GM12878 (cell line): ENCODE measurements around the gene MIAT. TPM values are rescaled to one million over a fixed set of nuclear protein-coding genes. Genes with fewer than 3 reads are reported as not detected.

Source experiments
- ATAC-seq: fragments of 200-7000 bp; cut with Tn5 transposase; 3 replicates; pipeline ENCODE4 v1.9.1; 2020; ENCODE audit warnings: mild to moderate bottlenecking, moderate library complexity
- BruUV-seq: library from RNA; stranded (reverse); fragments of 400-500 nt; replicated peaks from 2 replicates; lab custom pipeline; 2021; lab: Mats Ljungman, UMichigan
- CTCF ChIA-PET: fragments of 300-600 bp; sonication (Branson Sonifier 250); formaldehyde crosslinking; extraction: SDS; loops from one replicate; lab custom pipeline; 2021; ENCODE audit warnings: inconsistent platforms; lab: Yijun Ruan, JAX
- POLR2A ChIA-PET: fragments of 350-600 bp; formaldehyde crosslinking; extraction: SDS; loops from one replicate; lab custom pipeline; 2021; ENCODE audit warnings: inconsistent platforms; lab: Charles Lee
- RAD21 ChIA-PET: fragments of 300-600 bp; sonication (Branson Sonifier 250); formaldehyde crosslinking; loops from one replicate; lab custom pipeline; 2023; ENCODE audit warnings: antibody characterized with exemption; ENCODE audit not compliant: unreplicated experiment; lab: Charles Lee
- SMC1A ChIA-PET: fragments of 300-600 bp; sonication (Branson Sonifier 250); formaldehyde crosslinking; loops from one replicate; lab custom pipeline; 2023; ENCODE audit not compliant: unreplicated experiment, uncharacterized antibody; lab: Charles Lee
- DNase-seq: peaks from one replicate; pipeline ENCODE4 v3.0.0-alpha.2; 2011; ENCODE audit warnings: low read depth, low spot score
- FAIRE-seq: peaks from 3 replicates; lab custom pipeline; 2011; peaks lifted over from hg19 to GRCh38; lab: Jason Lieb, UNC
- H2AFZ ChIP-seq: 2 replicates; pipeline ENCODE4 v1.6.0; 2011; ENCODE audit warnings: low read depth, low read length, control low read depth; ENCODE audit not compliant: control insufficient read depth
- H3K27ac ChIP-seq: 2 replicates; pipeline ENCODE4 v1.5.1; 2011; ENCODE audit warnings: control low read depth; ENCODE audit not compliant: control insufficient read depth, insufficient read depth
- H3K27me3 ChIP-seq, 2 experiments: replicated peaks in 1 of 2; 2 replicates each; pipeline versions ENCODE4 v1.6.0 to v1.6.1; 2011; ENCODE audit warnings: low read length in 1 of 2; ENCODE audit not compliant: control insufficient read depth in 2 of 2, insufficient read depth in 2 of 2
- H3K36me3 ChIP-seq, 2 experiments: 2 replicates each; pipeline ENCODE4 v1.5.1; 2011; ENCODE audit warnings: low read length in 1 of 2; ENCODE audit not compliant: control insufficient read depth in 2 of 2, insufficient read depth in 2 of 2
- H3K4me1 ChIP-seq: 2 replicates; pipeline ENCODE4 v1.6.1; 2011; ENCODE audit warnings: mild to moderate bottlenecking, low read length, moderate library complexity, mixed read lengths; ENCODE audit not compliant: control insufficient read depth, insufficient read depth
- H3K4me2 ChIP-seq: 2 replicates; pipeline ENCODE4 v1.6.0; 2011; ENCODE audit warnings: control low read depth; ENCODE audit not compliant: control insufficient read depth, insufficient read depth
- H3K4me3 ChIP-seq: fragments of 200-600 bp; sonication (generic); 2 replicates; pipeline ENCODE4 v1.5.1; 2016
- H3K79me2 ChIP-seq: 2 replicates; pipeline ENCODE4 v1.6.0; 2011; ENCODE audit warnings: low read length; ENCODE audit not compliant: control insufficient read depth, insufficient read depth
- H3K9ac ChIP-seq: 2 replicates; pipeline ENCODE4 v1.8.0; 2011; ENCODE audit warnings: low read length, control low read depth, mixed read lengths; ENCODE audit not compliant: control insufficient read depth, insufficient read depth
- H3K9me3 ChIP-seq: replicated peaks from 3 replicates; pipeline ENCODE4 v1.5.1; 2011; ENCODE audit warnings: mild to moderate bottlenecking, low read length; ENCODE audit not compliant: control insufficient read depth, insufficient read depth
- H4K20me1 ChIP-seq: 2 replicates; pipeline ENCODE4 v1.6.0; 2011; ENCODE audit not compliant: control insufficient read depth, insufficient read depth
- ATF7 ChIP-seq: fragments of 450-650 bp; IDR thresholded peaks from 2 replicates; pipeline ENCODE4 v1.6.1; 2016; ENCODE audit warnings: low read depth, mild to moderate bottlenecking
- CHD1 ChIP-seq: IDR thresholded peaks from 2 replicates; pipeline ENCODE4 v1.6.1; 2012; ENCODE audit warnings: low read depth, low read length, improper control_type of control experiment
- CHD2 ChIP-seq: IDR thresholded peaks from 2 replicates; pipeline ENCODE4 v1.6.1; 2011; ENCODE audit warnings: low read depth, low read length, improper control_type of control experiment, borderline replicate concordance
- CHD4 ChIP-seq: fragments of 200-600 bp; sonication (generic); IDR thresholded peaks from 2 replicates; pipeline ENCODE4 v1.6.1; 2016; ENCODE audit warnings: mild to moderate bottlenecking
- FOXM1 ChIP-seq: IDR thresholded peaks from 2 replicates; pipeline ENCODE4 v1.6.1; 2012; ENCODE audit warnings: low read depth, mild to moderate bottlenecking, inconsistent platforms, low read length, moderate library complexity
- HCFC1 ChIP-seq: fragments of 150-350 bp; IDR thresholded peaks from 2 replicates; pipeline ENCODE4 v1.6.1; 2014; ENCODE audit warnings: low read length
- IKZF2 ChIP-seq, 2 experiments: fragments of 450-650 bp; IDR thresholded peaks; 2 replicates each; pipeline ENCODE4 v1.6.1; 2017; ENCODE audit warnings: mild to moderate bottlenecking in 2 of 2, moderate library complexity in 2 of 2
- MTA3 ChIP-seq: IDR thresholded peaks from 2 replicates; pipeline ENCODE4 v1.6.1; 2012; ENCODE audit warnings: low read length, inconsistent platforms, borderline replicate concordance
- PAX8 ChIP-seq: fragments of 450-650 bp; IDR thresholded peaks from 2 replicates; pipeline ENCODE4 v1.6.1; 2017; ENCODE audit warnings: mild to moderate bottlenecking, moderate library complexity
- PKNOX1 ChIP-seq: fragments of 450-650 bp; IDR thresholded peaks from 2 replicates; pipeline ENCODE4 v1.6.1; 2016; ENCODE audit warnings: mild to moderate bottlenecking
- POLR2A ChIP-seq: IDR thresholded peaks from 2 replicates; pipeline ENCODE4 v1.6.1; 2011; ENCODE audit warnings: low read depth, mild to moderate bottlenecking, low read length
- RFX5 ChIP-seq: IDR thresholded peaks from 2 replicates; pipeline ENCODE4 v1.6.1; 2011; ENCODE audit warnings: low read depth, low read length, improper control_type of control experiment
- STAT3 ChIP-seq: IDR thresholded peaks from 2 replicates; pipeline ENCODE4 v1.6.1; 2011; ENCODE audit warnings: low read depth, low read length, improper control_type of control experiment
- TCF7 ChIP-seq: IDR thresholded peaks from 2 replicates; pipeline ENCODE4 v1.6.1; 2014; ENCODE audit warnings: antibody characterized with exemption, borderline replicate concordance
- USF2 ChIP-seq: IDR thresholded peaks from 2 replicates; pipeline ENCODE4 v1.6.1; 2011; ENCODE audit warnings: low read depth, low read length, improper control_type of control experiment, borderline replicate concordance
- ZNF24 ChIP-seq: fragments of 450-650 bp; IDR thresholded peaks from 2 replicates; pipeline ENCODE4 v1.6.1; 2017; ENCODE audit warnings: antibody characterized with exemption, mild to moderate bottlenecking
- ZNF384 ChIP-seq: IDR thresholded peaks from 2 replicates; pipeline ENCODE4 v1.6.1; 2012; ENCODE audit warnings: low read depth, mild to moderate bottlenecking, low read length, improper control_type of control experiment, borderline replicate concordance
- ZNF622 ChIP-seq: fragments of 450-650 bp; IDR thresholded peaks from 2 replicates; pipeline ENCODE4 v1.6.1; 2017; ENCODE audit warnings: mild to moderate bottlenecking, inconsistent platforms
- WGBS: methylation state at CpG from one replicate; pipeline ENCODE4 v1.1.6; 2016; ENCODE audit warnings: low lambda C conversion rate; ENCODE audit not compliant: insufficient replicate concordance, insufficient coverage; ENCODE audit errors: missing lambda C conversion rate; 5-methylcytosine and 5-hydroxymethylcytosine counted together
- in situ Hi-C: fragments of 300-500 bp; cut with MboI; formaldehyde crosslinking; loops from 9 replicates; pipeline ENCODE4 v1.14.3; 2018; ENCODE audit warnings: mixed read lengths
- intact Hi-C: fragments of 100-400 bp; cut with micrococcal nuclease; formaldehyde crosslinking; loops from one replicate; pipeline ENCODE4 v1.14.2; 2022; ENCODE audit not compliant: unreplicated experiment
- polyA plus RNA-seq, 11 experiments: library from polyadenylated mRNA; depleted of rRNA in 4 of 11; unstranded in 6 of 11; stranded (reverse) in 5 of 11; fragments of >200 nt; fragmentation: Nextera tagmentation in 4 of 11; fragmentation: Illumina TruSeq in 1 of 11; extraction: Ambion mirVana in 4 of 11; extraction: Trizol in 1 of 11; gene quantifications; 1 replicate in 1 of 11; 2 replicates in 10 of 11; pipeline versions ENCODE4 v1.2.1 to v1.2.3, GENCODE V29; 2011 to 2016; ENCODE audit warnings: inconsistent platforms in 2 of 11, missing spikeins in 2 of 11, low read depth in 1 of 11
- total RNA-seq, 4 experiments: library from RNA; depleted of rRNA in 3 of 4; stranded (reverse); fragments of >200 nt in 3 of 4; fragmentation: Illumina TruSeq in 1 of 4; extraction: Trizol in 1 of 4; gene quantifications; 2 replicates each; pipeline versions ENCODE4 v1.2.1 to v1.2.3, GENCODE V29; 2013 to 2021
- TF ChIP-seq, protein P1 (sequence below): fragments of 450-650 bp; IDR thresholded peaks from 2 replicates; pipeline ENCODE4 v1.6.1; 2017; ENCODE audit warnings: mild to moderate bottlenecking
- TF ChIP-seq, protein P2 (sequence below): fragments of 150-350 bp; IDR thresholded peaks from 2 replicates; pipeline ENCODE4 v1.6.1; 2014; ENCODE audit warnings: mild to moderate bottlenecking, low read depth, low read length

Gene MIAT
- total and polyA plus RNA-seq, 10 of the 15 experiments (the other 5 are each of a cell fraction or from before 2014, with no cell fraction given) = 0.39 to 13.7 (median 4.6) TPM

DNA sequence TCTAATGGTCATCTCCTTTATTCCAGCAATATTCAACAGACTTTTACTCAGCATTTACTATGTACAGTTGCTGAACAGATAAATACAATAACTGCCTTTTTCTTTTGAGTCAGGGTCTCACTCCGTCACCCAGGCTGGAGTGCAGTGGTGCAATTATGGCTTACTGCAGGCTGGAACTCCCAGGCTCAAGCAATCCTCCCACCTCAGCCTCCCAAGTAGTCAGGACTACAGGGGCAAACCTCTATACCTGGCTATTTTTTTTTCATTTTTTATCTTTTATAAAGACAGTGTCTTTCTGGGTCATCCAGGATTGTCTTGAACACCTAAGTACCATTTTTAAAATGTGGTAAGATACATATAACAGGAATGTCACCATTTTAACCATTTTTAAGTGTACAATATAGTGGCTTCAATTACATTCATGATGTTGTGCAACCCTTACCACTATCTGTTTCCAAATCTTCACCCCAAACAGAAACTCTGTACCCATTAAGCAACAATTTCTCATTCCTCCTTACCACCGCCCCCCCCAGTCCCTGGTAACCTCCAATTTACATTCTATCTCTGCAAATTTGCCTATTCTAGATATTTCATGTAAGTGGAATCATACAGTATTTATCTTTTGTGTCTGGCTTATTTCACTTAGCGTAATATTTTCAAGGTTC lies 67.8 kb downstream of the MIAT start:
- ChIA-PET POLR2A (no interaction called here), SMC1A (no interaction called here), CTCF (interaction anchor here (1.2 kb wide), 1 partner anchor 46 kb away, joined by 5 read pairs; no protein-coding TSS in a partner anchor), RAD21 (no interaction called here)
- BruUV-seq = no TSS peak
- DNase-seq = no peak
- Histone ChIP-seq H3K4me3 (no peak overlapping the region), H3K27ac (no peak overlapping the region), H3K27me3 (no peaks in the 10 kb centered on the region), H3K9ac (no peak overlapping the region), H3K4me1 (peaks cover 4% of the 10 kb centered on the region; the same call in 1 of the 2 replicates), H3K36me3 (peaks cover 0 to 5% of the 10 kb centered on the region in 2 experiments; a peak in 2 of 4 replicates), H3K79me2 (no peaks in the 10 kb centered on the region), H2AFZ (no peak overlapping the region), H3K9me3 (no peaks in the 10 kb centered on the region; the same call in 2 of the 3 replicates), H3K4me2 (no peak overlapping the region), H4K20me1 (no peaks in the 10 kb centered on the region)
- intact Hi-C loops (no loop called here), in situ Hi-C loops (no loop called here)
- FAIRE-seq = no peak
- 78% methylated on average over 3 of the region's 3 CpGs for WGBS
- no peak for TF ChIP-seq RFX5
- TF ChIP-seq CHD4 = no peak
- no peak for TF ChIP-seq STAT3
- no peak for TF ChIP-seq MTA3
- no peak for TF ChIP-seq POLR2A
- TF ChIP-seq ZNF24 = no peak
- TF ChIP-seq ZNF384 = no peak
- no peak for TF ChIP-seq CHD1
- TF ChIP-seq HCFC1 = no peak
- TF ChIP-seq IKZF2 (IDR thresholded peaks at IDR 0.05) = no peak
- no peak for TF ChIP-seq USF2
- no peak for TF ChIP-seq PAX8
- no peak for TF ChIP-seq TCF7
- TF ChIP-seq, protein P1, sequence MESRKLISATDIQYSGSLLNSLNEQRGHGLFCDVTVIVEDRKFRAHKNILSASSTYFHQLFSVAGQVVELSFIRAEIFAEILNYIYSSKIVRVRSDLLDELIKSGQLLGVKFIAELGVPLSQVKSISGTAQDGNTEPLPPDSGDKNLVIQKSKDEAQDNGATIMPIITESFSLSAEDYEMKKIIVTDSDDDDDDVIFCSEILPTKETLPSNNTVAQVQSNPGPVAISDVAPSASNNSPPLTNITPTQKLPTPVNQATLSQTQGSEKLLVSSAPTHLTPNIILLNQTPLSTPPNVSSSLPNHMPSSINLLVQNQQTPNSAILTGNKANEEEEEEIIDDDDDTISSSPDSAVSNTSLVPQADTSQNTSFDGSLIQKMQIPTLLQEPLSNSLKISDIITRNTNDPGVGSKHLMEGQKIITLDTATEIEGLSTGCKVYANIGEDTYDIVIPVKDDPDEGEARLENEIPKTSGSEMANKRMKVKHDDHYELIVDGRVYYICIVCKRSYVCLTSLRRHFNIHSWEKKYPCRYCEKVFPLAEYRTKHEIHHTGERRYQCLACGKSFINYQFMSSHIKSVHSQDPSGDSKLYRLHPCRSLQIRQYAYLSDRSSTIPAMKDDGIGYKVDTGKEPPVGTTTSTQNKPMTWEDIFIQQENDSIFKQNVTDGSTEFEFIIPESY = no peak
- no peak for TF ChIP-seq FOXM1
- no peak for TF ChIP-seq ZNF622
- no peak for TF ChIP-seq PKNOX1
- TF ChIP-seq, protein P2, sequence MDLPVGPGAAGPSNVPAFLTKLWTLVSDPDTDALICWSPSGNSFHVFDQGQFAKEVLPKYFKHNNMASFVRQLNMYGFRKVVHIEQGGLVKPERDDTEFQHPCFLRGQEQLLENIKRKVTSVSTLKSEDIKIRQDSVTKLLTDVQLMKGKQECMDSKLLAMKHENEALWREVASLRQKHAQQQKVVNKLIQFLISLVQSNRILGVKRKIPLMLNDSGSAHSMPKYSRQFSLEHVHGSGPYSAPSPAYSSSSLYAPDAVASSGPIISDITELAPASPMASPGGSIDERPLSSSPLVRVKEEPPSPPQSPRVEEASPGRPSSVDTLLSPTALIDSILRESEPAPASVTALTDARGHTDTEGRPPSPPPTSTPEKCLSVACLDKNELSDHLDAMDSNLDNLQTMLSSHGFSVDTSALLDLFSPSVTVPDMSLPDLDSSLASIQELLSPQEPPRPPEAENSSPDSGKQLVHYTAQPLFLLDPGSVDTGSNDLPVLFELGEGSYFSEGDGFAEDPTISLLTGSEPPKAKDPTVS = no peak
- no peak for TF ChIP-seq CHD2
- TF ChIP-seq ATF7 = no peak
- no peak for ATAC-seq
